OCI-LY3 (cell line): ENCODE data around the gene ZSWIM6.

ENCODE experiments used
- CTCF ChIP-seq: fragments of 200-600, 300-600 bp; sonication (generic); IDR thresholded peaks from 2 replicates; pipeline ENCODE4 v1.5.1; 2014; ENCODE audit warnings: antibody characterized with exemption, low read length, low read depth
- EZH2phosphoT487 ChIP-seq: fragments of 200-600 bp; shearing (Covaris generic); IDR thresholded peaks from 2 replicates; pipeline ENCODE4 v1.6.1; 2018; ENCODE audit warnings: antibody characterized with exemption, mixed run types, low read depth

GRCh38 chr5:61407706-61408270 is 75.7 kb downstream of the ZSWIM6 start:
- TF ChIP-seq EZH2phosphoT487 (no peak), CTCF (no peak)
